HG03432 (cell line): ENCODE results near the gene RNF208.
"Not testable (repeated sequence)": the region's sequence is repeated elsewhere in the genome, so short reads cannot be mapped to it uniquely, and the experiment has no call there.

ENCODE experiments used
- ATAC-seq: cut with Tn5 transposase; IDR thresholded peaks from one replicate; pipeline ENCODE4 v1.9.1; 2021; ENCODE audit warnings: mild to moderate bottlenecking, moderate library complexity; ENCODE audit not compliant: unreplicated experiment

The RNF208 gene, protein sequence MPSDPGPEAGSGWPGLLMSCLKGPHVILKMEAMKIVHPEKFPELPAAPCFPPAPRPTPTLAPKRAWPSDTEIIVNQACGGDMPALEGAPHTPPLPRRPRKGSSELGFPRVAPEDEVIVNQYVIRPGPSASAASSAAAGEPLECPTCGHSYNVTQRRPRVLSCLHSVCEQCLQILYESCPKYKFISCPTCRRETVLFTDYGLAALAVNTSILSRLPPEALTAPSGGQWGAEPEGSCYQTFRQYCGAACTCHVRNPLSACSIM

DNA sequence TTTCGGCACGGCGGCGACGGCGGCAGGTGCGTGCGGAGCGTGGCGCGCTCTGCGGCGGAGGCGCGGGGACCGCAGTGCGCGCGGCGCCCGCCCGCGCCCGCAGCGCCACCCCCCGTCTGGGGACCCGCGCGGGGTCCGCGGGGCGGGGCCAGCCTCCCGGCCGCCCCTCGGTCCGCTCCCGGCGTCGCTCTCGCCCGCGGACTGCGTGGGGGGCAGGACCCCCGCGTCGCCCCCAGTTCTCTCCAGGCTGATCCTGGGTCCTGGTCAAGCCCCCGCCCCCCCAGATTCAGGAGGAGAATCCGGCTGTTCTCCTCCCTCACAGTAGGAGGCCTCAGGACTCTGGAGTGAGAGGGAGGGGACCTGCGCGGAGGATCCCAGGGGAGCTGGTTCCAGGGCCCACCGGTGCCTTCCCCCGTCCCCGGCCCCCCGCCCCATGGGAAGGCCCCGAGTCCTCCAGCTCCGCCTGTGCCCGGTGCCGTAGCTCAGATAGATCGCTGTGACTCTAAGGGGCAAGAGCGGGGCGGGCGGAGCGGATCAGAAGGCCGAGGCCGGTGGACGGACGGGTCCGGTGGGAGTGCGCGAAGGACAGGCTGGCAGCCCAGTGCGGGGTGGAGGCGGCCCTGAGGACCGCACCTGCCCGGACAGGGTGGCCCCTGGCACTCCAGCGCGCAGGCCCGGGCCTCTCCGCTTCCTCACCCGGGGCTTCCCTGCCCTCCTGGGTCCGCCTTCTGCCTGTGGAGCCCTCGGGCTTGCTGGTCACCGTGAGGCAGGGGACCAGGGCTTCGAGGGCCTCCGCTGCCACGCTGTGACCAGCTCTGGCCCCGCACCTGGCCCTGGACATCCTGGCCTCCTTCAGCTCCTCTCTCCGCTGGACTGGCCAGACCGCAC is at the start of gene RNF208:
TSS of gene RNF208 (minus strand) at position 51 of the 888 bp plus-strand sequence. CDS start 1,028 bp downstream, outside the sequence.
- peak; percentile 3 for ATAC-seq

GRCh38 chr9:137271696-137272076 is 49.6 kb upstream of the RNF208 start:
- no peak for ATAC-seq

- no peak for ATAC-seq
Observed at GRCh38 chr9:137270929-137271695, 49.1 kb upstream of the RNF208 start.

GRCh38 chr9:137269231-137269772 is 47.3 kb upstream of the RNF208 start:
- no peak for ATAC-seq

DNA sequence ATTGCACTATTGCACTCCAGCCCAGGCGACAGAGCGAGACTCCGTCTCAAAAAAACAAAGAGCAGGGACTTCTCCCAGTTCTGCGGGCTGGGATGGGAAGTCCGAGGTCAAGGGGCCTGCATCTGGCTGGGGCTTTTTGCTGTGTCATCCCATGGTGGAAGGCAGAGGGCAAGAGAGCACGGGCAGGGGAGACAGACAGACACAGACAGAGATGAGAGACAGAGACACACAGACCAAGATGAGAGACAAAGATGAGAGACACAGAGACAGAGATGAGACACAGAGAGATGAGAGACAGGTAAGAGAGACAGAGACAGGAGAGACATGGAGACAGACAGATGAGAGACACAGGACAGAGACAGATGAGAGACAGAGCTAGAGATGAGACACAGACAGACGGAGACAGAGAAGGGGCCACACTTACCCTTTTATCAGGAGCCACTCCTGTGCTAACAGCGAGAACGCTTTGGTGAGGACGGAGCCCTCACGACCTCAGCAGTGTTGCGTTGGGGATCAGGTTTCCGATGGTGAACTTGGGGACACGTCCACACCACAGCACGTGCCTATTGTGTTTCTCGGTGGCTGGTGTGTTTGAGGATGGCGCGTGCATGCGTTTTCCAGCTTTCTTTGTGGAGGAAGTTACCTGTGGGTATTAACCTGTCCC is 46.6 kb upstream of the RNF208 start:
- no peak for ATAC-seq

DNA sequence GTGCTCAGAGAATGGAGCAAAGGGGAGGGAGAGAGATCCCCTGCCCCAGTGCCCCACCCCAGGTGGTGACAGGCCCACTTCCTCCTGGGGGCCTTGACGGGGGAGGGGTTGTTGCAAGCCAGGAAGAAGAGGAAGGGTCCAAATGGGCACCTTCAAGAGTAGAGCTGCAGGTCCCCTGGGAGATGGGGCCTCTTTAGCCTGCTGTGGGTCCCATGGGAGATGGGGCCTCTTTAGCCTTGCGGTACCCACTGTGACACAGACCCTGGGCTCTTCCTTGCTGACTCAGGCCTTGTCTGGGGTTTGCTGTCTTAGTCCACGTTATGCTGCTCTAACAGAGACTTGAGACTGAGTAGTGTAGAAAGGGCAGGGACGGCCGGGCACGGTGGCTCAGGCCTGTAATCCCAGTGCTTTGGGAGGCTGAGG is 45.9 kb upstream of the RNF208 start:
- ATAC-seq = no peak

DNA sequence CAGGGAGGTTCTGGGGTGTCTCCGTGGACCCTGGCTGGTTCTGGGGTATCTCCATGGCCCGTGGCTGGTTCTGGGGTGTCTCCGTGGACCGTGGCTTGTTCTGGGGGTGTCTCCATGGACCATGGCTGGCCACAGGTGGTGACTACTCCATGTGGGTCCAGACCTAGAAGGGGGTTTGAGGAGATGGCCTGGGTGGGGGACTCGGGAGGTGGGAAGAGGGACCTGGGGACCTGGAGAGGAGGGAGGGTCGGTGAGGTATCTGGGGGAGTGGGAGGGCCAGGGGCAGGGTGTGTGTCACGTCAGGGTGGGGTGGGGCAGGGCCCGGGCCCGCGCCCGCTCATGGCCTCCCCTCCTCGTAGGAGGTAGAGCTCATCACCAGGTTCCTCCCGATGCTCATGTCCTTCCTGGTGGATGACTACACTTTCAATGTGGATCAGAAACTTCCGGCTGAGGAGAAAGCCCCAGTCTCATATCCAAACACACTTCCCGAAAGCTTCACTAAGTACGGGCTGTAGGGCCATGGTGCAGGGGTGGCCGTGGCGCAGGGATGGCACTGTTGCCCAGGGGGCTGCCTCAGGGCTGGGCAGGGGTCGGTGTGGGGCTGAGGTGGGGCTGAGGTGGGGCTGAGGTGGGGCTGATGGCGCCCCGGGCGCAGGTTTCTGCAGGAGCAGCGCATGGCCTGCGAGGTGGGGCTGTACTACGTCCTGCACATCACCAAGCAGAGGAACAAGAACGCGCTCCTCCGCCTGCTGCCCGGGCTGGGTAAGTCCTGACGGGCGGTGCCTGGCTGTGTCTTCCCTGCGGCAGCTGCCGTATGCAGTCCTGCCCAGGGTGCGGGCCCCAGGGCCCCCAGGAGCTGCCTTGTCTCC is 44.8 kb upstream of the RNF208 start:
- ATAC-seq = no peak

- no peak for ATAC-seq
Observed at GRCh38 chr9:137266162-137266527, 44.1 kb upstream of the RNF208 start.

- ATAC-seq = no peak
Observed at GRCh38 chr9:137265496-137266161, 43.6 kb upstream of the RNF208 start.

- no peak for ATAC-seq
Observed at GRCh38 chr9:137264067-137264466, 42.0 kb upstream of the RNF208 start.

DNA sequence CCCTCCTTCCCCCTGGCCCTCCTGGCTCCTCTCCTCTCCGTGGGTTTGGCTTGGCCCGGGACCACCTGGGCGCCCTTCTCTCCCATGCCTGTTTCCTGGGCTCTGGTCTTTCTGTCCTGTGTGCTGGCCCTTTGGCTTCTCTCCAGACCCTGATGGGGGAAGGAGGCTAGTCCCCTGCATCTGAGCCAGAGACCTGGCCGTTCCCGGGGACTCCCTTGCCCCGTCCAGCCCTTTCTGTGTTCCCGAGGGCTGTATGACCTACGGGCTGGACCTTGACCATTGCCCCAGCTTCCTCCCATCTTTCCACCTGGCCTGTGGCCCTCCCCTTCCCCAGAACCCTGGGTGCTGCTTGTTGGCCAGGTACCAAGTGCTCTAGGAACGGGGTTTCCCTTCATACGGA is 41.5 kb upstream of the RNF208 start:
- no peak for ATAC-seq

DNA sequence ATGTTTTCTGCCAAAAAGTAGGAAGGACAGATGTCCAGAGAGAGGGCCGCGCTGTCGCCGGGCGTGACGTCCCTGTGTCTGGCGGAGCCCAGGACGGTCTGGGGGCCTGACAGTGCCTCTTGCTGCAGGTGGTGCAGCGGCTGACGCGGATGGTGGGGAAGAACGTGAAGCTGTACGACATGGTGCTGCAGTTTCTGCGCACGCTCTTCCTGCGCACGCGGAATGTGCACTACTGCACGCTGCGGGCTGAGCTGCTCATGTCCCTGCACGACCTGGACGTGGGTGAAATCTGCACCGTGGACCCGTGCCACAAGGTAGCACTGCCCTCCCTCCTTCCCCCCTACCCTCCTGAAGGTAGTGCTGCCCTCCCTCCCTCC is 40.9 kb upstream of the RNF208 start:
- no peak for ATAC-seq

DNA sequence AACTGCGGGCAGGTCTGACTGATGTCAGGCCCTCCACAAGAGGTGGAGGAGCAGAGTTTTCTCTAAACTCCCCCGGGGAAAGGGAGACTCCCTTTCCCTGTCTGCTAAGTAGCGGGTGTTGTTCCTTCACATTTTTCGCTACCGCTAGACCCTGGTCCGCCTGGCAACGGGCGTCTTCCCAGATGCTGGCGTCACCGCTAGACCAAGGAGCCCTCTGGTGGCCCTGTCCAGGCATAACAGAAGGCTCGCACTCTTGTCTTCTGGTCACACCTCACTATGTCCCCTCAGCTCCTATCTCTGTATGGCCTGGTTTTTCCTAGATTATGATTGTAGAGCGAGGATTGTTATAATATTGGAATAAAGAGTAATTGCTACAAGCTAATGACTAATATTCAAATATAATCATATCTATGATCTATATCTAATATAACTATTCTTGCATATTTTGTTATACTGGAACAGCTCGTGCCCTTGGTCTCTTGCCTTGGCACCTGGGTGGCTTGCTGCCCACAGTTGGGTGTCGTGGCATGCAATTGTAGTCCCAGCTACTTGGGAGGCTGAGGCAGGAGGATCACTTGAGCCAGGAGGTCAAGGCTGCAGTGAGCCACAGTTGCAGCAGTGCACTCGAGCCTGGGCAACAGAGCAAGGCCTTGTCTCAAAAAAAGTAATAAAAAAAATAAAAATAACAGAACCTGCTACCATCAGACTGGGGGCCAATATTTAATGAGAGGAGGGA is 40.3 kb upstream of the RNF208 start:
- ATAC-seq = not testable (repeated sequence)

DNA sequence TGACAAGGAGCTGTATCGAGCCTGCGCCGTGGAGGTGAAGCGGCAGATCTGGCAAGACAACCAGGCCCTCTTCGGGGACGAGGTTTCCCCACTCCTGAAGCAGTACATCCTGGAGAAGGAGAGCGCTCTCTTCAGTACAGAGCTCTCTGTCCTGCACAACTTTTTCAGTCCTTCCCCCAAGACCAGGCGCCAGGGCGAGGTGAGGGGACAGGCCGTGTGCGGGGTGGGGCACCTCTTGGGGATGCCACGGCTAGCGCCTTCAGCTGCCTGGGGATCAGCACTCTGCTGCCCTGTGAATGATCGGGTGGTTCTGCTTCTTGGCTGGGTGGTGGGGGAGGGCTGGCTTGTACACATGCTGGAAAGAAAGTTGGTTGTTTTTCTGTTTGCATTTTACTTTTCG is 34.8 kb upstream of the RNF208 start:
- ATAC-seq = no peak

DNA sequence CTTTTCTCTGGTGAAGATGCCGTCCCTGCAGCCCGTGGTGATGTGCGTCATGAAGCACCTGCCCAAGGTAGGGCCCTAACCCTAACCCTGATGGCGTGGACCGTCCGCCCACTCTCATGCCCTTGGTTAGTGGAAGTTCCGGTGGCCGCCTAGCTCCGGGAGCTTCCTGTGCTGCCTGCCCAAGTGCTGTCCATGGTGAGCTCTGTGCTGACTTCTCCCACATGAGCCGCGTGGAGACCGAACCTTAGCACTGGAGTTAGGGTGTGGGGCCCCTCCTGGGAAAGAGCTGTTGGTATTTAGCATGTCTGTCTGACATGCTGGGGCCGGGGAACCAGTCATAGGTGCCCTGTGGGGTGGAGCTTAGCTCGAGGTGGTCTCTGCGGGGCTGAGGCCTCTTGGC is 34.3 kb upstream of the RNF208 start:
- ATAC-seq = no peak

DNA sequence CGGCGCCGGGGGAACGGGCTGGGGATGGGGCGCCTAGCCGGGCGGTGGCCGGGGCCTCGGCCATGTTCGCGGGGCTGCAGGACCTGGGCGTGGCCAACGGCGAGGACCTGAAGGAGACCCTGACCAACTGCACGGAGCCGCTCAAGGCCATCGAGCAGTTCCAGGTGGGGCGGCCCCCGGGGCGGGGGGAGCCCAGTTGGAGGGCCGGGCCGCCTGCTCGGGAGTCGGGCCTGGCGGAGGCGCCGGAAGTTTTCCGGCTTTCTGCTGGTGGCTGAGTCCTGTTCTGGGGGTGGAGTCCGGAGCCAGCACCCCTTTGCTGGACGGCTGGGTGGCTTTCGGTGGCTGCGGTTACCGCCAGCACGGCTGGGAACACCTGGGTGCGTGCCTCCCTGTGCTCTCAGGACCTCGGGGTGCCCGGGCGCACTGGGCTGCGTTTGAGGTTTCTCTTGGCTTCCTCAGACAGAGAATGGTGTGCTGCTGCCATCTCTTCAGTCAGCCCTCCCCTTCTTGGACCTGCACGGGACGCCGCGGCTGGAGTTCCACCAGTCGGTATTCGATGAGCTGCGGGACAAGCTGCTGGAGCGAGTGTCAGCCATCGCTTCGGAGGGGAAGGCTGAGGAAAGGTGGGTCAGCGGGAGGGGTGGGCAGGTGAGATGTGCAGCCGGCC is 33.5 kb upstream of the RNF208 start:
- no peak for ATAC-seq

- ATAC-seq = peak; percentile 75
Observed at GRCh38 chr9:137254624-137255447, 32.8 kb upstream of the RNF208 start, which contains the start of gene NELFB. NELFB (plus strand) TSS chr9:137255327.
